GM12801 (cell line): ENCODE results near the gene DZIP1L.

ENCODE experiments used
- TF ChIP-seq, protein P1 (sequence below): IDR thresholded peaks from one replicate; pipeline ENCODE4 v1.5.1; 2011; ENCODE audit warnings: control low read depth; ENCODE audit not compliant: insufficient read length; ENCODE audit errors: extremely low read depth

DZIP1L gene, protein sequence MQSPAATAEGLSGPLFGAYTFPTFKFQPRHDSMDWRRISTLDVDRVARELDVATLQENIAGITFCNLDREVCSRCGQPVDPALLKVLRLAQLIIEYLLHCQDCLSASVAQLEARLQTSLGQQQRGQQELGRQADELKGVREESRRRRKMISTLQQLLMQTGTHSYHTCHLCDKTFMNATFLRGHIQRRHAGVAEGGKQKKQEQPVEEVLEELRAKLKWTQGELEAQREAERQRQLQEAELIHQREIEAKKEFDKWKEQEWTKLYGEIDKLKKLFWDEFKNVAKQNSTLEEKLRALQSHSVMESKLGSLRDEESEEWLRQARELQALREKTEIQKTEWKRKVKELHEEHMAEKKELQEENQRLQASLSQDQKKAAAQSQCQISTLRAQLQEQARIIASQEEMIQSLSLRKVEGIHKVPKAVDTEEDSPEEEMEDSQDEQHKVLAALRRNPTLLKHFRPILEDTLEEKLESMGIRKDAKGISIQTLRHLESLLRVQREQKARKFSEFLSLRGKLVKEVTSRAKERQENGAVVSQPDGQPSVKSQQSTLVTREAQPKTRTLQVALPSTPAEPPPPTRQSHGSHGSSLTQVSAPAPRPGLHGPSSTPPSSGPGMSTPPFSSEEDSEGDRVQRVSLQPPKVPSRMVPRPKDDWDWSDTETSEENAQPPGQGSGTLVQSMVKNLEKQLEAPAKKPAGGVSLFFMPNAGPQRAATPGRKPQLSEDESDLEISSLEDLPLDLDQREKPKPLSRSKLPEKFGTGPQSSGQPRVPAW

DNA sequence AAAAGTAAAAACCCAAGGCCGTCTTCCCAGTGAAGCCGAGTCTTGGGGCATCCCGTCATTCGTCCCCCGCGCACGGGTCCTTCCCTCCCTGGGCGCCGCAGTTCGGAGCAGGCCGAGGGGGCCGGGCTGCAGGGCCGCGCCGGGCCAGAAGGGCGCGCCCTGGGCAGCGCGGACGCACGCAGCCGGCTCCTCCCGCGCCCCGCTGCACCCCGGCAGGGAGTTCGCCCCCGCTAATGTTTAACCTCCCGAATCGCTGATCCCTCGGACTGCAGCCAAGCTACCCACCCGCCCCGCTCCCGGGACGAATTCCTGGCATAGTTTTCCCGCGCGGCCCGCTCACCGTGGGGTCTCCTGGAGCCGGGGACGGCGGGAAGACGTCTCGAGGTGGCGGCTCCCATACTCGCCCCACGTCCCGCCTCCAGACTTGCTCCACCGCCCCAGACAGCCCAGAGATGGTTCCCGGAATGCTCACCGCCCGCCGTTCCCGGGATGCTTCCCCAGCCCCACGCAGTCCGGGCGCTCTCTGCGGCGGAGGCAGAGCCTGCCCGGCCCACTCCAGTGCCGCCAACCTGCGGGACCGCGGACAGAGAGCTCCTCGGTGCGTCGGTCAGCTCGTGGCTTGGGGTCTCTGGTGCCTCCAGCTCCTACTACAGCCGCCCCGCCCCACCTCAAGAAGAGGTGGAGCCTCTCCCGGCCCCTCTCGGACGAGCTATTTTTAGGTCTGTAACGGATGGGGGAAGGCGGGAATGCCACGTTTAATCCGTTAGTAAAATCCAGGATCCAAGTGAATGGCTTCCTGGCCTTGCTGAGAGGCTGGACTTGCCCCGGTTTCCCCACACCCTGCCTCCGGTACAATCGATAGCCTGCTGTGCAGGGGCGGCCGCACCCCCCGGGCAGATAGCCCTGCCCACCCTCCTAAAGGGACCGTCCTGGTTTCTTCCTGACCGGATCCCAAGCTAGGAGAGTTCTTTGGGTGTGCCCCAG, at the start of gene DZIP1L:
TSS of gene DZIP1L (minus strand) at position 621 of the 984 bp plus-strand sequence. CDS start 11,637 bp downstream, outside the sequence.
- TF ChIP-seq, protein P1, sequence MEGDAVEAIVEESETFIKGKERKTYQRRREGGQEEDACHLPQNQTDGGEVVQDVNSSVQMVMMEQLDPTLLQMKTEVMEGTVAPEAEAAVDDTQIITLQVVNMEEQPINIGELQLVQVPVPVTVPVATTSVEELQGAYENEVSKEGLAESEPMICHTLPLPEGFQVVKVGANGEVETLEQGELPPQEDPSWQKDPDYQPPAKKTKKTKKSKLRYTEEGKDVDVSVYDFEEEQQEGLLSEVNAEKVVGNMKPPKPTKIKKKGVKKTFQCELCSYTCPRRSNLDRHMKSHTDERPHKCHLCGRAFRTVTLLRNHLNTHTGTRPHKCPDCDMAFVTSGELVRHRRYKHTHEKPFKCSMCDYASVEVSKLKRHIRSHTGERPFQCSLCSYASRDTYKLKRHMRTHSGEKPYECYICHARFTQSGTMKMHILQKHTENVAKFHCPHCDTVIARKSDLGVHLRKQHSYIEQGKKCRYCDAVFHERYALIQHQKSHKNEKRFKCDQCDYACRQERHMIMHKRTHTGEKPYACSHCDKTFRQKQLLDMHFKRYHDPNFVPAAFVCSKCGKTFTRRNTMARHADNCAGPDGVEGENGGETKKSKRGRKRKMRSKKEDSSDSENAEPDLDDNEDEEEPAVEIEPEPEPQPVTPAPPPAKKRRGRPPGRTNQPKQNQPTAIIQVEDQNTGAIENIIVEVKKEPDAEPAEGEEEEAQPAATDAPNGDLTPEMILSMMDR, result no peak

DNA sequence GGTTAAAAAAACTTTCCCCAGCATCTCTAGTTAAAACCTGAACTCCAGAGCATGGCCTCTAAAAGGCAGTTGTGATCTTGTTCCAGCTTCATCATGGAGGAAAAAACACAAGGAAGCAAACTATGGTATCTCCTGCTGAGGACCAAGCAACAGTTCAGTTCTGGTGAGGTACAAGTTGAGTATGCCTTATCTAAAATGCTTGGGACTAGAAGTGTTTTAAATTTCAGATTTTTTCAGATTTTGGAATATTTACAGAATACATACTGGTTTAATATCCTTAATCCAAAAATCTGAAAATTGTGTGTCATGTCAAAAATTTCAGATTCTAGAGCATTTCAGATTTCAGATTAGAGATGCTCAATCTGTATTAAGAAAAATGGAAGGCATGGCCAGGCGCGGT, 49.7 kb upstream of the DZIP1L start:
- TF ChIP-seq, protein P1, result no peak

DNA sequence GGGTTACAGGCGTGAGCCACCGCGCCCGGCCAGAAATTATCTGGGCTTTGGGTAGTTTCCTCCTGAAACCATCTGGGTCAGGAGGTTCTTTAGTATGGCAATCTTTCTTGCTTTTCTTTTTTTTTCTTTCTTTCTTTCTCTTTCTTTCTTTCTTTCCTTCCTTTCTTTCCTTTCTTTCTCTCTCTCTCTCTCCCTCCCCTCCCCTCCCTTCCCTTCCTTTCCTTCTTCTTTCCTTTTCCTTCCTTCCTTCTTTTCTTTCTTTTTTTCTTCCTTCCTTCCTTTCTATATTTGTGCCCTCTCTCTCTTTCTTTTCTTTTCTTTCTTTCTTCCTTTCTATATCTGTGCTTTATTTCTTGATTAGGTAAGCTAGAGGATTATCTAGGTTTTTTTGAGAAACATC, 42.3 kb upstream of the DZIP1L start:
- TF ChIP-seq, protein P1, result no peak

DNA sequence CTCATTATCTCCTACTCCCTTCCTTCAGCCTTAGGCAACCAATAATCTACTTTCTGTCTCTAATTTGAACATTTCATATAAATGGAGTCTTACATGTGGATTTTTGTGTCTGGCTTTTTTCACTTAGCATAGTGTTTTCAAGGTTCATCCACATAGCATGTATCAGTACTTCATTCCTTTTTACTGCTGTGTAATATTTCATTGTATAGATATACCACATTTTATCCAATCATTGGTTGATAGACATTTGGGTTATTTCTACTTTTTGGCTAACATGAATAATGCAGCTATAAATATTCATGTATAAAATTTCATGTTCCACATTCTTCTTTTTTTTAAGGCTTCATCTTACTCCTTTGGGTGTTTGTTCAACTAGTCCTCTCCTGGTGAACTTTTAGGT, 39.1 kb upstream of the DZIP1L start:
- TF ChIP-seq, protein P1, result no peak

DNA sequence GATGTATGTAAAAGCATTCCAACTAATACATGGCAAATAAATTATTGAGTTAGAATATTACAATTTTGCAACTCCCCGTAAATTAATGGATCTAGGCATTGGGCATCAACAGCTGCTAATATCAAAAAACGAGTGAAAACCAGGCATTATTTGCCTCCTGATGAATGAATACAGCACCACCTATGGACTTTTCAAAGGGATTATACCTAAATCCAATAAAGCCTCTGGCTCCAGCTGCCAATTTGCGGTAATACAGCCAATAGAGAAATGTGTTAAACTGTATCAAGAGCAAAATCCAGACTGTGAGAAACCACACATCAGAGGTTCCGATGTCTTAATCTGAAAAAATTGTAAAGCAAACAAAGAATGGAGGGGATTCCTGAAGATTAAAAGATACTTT, 33.1 kb upstream of the DZIP1L start:
- TF ChIP-seq, protein P1, result no peak

DNA sequence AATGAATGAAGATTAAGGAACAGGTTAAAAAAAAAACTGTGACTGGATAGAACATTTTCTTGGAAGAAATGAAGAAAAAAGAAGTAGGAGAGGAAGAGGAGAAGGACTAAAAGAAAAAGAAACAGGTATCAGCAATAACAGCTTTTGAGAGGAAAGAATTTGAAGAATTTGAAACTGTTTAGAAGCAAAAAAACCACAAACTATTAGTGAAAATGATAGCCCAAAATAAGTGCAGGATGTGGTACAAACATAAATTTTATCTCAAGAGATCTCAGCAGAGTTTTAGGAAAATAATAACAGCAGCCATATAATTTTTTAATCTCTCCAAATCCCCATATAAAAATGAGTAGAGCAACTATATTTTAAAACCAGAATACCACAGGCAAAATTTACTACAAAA, 25.5 kb upstream of the DZIP1L start:
- TF ChIP-seq, protein P1, result no peak
